NCI-H187 (cell line): ENCODE measurements around the gene KRTAP5-11.
"Not testable (repeated sequence)": the region's sequence is repeated elsewhere in the genome, so short reads cannot be mapped to it uniquely, and the experiment has no call there.

Experiments
- DNase-seq, 2 experiments: peaks; one replicate each; lab custom pipeline; 2025; lab: John Stamatoyannopoulos, UW

Gene KRTAP5-11

GRCh38 chr11:71555508-71555907, 27.2 kb downstream of the KRTAP5-11 start:
- no peak for DNase-seq

- no peak for DNase-seq
These were observed 27.7 kb downstream of the KRTAP5-11 start for GRCh38 chr11:71554996-71555395.

GRCh38 chr11:71551711-71552110, 31.0 kb downstream of the KRTAP5-11 start:
- no peak for DNase-seq

- no peak for DNase-seq
These were observed 33.9 kb downstream of the KRTAP5-11 start for GRCh38 chr11:71548716-71549151.

- DNase-seq, result no peak
These were observed 34.6 kb downstream of the KRTAP5-11 start, which contains the start of gene KRTAP5-9 for GRCh38 chr11:71548120-71548519. Gene KRTAP5-9 (plus strand): TSS chr11:71548420. CDS start chr11:71548658, 238 bp downstream.

- DNase-seq, result no peak
These were observed 37.2 kb downstream of the KRTAP5-11 start for GRCh38 chr11:71545405-71545966.

- DNase-seq, result no peak
These were observed 38.0 kb downstream of the KRTAP5-11 start for GRCh38 chr11:71544525-71545214.

- DNase-seq, result no peak
These were observed 38.8 kb downstream of the KRTAP5-11 start for GRCh38 chr11:71543866-71544265.

- DNase-seq, result no peak
These were observed 39.5 kb downstream of the KRTAP5-11 start for GRCh38 chr11:71542879-71543777.

GRCh38 chr11:71542382-71542781, 40.3 kb downstream of the KRTAP5-11 start:
- no peak for DNase-seq

GRCh38 chr11:71540521-71541304, 42.0 kb downstream of the KRTAP5-11 start:
- not testable (repeated sequence) for DNase-seq

- not testable (repeated sequence) for DNase-seq
These were observed 42.7 kb downstream of the KRTAP5-11 start for GRCh38 chr11:71539971-71540370.

- no peak for DNase-seq
These were observed 43.7 kb downstream of the KRTAP5-11 start for GRCh38 chr11:71539017-71539416.

GRCh38 chr11:71538666-71538990, 44.0 kb downstream of the KRTAP5-11 start:
- no peak for DNase-seq

GRCh38 chr11:71537977-71538665, 44.6 kb downstream of the KRTAP5-11 start, which contains the start of gene KRTAP5-8:
Gene KRTAP5-8 (plus strand): TSS chr11:71538025. CDS start chr11:71538056, 31 bp downstream.
- DNase-seq, result not testable (repeated sequence)

- DNase-seq, result no peak
These were observed 45.1 kb downstream of the KRTAP5-11 start for GRCh38 chr11:71537537-71537936.

GRCh38 chr11:71535825-71536224, 46.9 kb downstream of the KRTAP5-11 start:
- no peak for DNase-seq

- DNase-seq, result not testable (repeated sequence)
These were observed 47.7 kb downstream of the KRTAP5-11 start for GRCh38 chr11:71534711-71535608.

GRCh38 chr11:71532036-71532610, 50.6 kb downstream of the KRTAP5-11 start:
- no peak for DNase-seq
